ENCODE data around the gene C16orf89.
"Not testable (repeated sequence)": the region's sequence is repeated elsewhere in the genome, so short reads cannot be mapped to it uniquely, and the experiment has no call there.

The C16orf89 gene

DNA sequence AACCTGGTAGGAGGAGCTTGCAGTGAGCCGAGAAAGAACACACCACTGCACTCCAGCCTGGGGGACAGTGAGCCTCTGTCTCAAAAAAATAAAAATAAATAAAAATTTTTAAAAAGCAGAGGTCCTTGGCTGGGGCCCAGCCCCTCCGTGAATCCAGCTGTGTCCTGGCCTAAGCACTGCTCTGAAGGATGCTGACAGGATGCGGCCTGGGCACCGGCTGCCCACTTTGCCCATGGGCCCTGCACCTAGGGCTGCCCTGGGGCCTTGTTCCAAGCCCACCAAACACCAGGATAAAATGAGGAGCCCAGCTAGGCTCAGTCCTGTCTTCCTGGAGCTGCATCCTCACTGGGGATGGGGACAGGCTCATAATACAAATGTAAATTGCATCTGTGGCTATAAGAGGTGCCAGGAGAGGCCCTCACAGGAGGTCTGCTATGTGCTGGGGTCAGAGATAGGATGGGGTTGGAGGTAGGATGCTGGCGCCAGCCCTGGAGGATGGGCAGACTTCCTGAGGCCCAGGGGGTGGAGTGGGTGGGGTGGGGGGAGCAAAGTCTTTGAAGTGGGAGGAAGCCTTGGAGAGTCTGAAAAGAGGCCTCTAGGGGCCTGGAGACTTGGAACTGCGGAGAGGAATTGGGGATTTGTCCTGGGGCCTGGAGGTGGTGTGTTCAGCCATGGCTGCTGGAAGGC lies 6.2 kb downstream of the C16orf89 start:
- no peak for DNase-seq

DNA sequence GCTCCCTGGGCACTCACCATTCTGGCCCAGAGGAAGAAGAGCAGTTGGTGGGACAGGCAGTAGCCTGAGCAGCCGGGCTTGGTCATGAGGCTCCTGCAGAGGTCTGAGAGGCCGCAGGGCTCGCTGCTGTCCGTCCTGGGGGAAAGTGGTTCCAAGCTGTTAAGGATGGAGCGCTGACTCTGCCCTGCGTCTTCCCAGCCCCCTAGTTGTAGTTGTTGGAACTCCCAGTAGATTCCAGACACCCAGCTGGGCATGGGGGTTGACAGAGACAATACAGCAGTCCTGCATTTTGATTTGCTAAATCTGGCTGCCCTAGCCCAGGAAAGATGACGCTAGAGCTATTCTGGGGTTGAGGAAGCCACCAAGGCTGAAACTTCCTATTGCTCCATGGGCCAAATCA lies 7.3 kb downstream of the C16orf89 start:
- DNase-seq = no peak

DNA sequence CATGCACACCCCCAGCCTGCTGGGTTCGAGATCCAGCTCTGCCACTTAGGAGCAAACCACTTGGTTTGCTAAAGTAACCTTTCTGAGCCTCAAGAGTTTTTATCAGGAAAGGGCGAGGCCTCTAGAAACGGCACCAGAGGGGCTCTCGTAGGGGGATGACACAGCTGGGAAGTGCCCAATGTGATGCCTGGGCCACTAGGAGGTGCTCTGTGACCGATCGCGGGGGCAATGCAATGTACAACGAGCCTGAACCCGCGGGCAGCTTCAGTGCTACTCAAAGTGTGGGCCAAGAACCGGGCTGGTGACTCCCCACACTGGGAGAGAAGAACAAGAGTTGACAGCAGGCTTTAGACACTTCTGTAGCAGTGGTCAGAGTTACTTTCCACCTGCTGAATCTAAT lies 9.4 kb downstream of the C16orf89 start:
- DNase-seq = peak; percentile 44 to 45

DNA sequence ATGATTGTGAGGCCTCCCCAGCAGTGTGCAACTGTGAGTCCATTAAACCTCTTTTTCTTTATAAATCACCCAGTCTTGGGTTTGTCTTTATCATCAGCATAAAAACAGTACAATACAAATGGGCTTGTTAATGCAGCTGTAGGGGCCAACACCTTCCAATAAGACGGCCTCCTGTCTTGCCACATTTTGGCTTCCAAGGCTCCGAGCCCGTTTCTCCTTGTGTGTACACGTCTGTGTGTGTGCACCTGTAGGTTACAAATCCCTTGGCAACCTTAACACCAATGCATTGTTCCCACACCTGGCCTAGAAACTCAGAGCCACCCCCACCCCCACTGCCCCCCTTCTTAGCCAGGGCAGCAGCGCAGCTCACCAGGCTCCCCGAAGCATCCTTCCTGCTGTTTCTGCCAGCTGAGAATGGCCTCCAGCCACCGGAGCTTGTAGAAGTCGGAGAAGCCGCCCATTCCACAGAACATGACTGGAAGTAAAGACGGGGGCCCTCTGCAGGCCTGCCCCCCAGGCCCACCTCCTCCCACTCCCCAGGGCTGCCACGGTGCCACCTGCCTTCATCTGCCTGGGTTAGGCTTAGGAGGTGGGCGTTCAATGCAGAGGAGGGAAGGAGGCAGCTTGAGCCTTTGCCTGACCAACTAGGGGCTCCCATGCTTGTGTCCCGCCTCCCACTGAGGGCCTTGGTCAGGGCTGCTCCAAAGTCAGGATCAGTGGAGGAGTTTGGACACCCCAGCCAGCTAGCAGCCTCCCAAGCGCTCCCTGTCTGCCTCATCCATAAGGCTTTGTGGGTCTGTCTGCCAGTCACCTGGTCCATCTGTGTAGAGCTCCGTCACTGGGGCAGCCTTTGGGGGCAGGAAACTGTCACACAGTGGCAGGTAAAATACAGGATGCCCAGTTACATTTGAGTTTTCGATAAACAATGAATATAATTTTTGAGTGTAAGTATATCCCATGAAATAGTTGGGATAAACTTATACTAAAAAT lies 10.6 kb downstream of the C16orf89 start:
- no peak for DNase-seq

DNA sequence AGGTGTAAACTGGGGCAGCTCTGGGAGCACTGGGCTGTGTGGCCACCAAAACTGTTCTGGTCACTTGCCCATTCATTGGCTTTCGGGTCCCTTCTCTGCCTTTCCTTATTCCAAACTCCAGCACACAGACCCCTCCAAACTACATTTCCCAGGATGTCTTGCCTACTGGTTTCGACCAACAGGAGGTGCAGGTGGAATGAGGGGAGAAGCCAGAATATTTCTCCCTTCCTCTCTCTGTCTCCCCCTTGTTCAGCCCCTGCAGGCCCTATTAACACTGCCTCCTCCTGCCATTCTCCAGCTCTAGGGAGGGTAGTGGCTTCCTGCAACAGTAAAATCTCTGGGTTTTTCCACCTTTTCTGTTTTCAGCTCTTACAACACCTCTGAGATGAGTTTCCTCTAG lies 18.8 kb downstream of the C16orf89 start:
- no peak for DNase-seq

DNA sequence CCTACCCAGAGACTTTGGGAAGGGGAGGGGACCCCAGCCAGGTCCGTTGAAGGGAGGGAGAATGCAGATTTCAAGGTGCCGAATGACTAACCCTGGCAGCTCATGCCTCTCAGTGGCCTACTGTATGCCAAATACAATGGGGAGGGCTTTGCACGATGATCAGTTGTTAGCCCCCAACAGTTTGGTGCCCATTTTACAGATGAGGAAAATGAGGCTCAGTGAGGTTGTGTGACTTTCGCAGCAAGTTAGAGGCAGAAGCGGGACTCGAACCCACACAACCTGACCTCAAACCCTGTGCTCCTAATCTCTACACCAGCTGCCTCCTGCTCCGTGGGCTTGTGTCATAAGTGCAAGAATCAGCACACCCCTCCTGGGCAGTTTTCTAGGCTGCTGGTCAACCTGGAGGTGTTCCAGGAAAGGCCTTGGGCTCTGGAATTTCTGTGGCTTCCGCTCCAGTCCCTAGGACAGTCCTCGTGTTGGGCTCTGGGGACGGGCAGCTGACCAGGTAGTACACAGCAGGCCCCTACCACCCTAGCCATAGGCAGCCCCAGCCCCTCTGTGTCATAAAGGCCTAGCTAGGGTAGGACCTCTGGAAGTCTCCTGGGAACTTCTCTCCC lies 20.1 kb downstream of the C16orf89 start:
- DNase-seq = no peak

DNA sequence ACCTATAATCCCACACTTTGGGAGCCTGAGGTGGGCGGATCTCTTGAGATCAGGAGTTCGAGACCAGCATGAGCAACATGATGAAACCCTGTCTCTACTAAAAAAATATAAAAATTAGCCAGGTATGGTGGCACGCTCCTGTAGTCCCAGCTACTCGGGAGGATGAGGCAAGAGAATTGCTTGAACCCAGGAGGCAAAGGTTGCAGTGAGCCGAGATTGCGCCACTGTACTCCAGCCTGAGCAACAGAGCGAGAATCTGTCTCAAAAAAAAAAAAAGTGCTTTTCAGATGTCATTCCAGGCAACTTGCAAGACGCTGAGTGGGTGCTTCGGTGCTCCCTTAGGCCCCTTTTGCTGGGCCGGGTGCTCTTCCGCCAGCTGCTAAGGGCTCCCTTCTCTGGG lies 21.2 kb downstream of the C16orf89 start:
- not testable (repeated sequence) for DNase-seq

DNA sequence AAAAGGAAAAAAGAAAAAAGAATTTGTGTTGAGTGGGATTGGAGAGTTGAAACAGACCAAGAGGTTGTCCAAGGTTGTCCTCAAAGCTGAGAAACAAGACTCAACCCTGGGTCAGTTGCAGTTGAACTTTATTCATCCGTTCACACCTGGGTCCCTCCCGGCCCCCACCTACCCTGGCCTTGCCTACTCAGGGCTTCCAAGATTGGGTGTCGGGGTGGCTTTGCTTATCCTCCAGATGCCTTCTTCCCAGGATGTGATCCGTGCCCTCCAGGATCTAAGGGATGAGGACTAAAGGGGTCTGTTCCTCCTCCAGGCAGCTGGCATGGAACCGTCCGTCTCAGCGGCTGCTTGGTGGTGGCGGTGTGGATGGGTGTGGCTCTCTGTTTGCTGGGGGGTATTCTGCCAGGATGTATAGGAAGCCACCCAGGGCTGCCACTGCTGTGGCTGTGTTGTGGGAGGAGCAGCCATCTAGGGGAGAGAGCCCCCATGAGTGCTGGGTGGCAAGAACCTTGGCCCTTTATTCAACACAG lies 21.7 kb downstream of the C16orf89 start:
- DNase-seq = no peak

DNA sequence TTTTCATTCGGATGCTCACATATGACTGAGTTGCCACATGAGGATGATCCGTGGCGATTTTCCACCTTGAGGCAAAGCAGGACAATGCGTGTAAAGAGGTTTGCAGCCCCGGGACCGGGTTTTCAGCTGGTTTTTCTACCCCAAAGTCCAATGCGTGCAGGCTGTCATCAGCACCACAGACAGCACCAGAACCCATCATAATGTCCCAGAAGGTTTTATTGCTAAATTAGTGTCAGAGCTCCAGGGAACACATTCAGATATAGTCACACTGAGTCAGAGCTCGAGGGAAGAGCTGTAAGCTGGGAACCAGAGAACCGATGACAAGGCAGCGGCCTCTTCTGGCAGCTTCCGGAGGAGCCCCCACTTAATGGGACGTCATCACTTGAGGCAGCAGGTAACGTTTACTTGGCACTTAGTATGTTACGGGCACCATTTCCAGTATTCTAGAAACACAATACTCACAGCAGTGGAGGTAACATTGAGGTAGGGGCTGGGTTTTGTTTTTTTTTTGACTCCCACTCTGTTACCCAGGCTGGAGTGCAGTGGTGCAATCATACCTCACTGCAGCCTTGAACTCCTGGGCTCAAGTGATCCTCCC lies 23.1 kb downstream of the C16orf89 start:
- no peak for DNase-seq

DNA sequence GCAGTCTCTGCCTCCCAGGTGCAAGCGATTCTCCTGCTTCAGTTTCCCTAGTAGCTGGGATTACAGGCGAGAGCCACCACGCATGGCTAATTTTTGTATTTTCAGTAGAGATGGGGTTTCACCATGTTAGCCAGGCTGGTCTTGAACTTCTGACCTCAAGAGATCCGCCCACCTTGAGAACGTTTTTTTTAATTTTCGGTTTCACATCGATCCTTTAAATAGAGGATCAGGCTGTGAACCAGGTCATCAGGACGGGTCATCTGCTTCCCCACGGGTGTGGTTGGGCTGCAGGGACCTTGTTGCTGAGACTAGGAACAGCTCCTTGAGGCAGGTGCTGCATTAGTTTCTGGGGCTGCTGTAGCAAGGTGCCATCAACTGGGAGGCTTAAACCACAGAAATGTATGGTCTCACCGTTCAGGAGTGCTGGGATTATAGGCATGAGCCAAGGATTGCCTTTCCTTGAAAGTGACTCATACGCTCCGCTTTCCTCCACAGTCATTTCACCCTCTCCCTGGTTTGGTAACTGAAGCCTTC lies 24.1 kb downstream of the C16orf89 start:
- no peak for DNase-seq

DNA sequence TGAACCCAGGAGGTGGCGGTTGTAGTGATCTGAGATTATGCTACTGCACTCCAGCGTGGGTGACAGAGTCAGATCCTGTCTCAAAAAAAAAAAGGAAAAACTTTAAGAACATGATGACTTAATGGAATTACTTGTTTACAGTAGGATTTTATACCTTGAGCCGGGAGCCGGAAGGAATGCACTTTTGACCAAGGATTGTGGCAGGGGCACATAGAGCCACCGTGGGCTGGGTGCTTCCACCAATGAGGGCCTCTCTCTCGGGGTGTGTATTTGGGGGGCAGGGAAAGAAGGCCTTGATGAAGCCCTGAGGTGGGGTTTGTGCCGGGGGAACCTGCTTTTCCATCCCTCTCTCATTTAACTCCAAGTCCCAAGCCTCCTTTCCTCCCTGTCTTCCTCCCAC lies 25.3 kb downstream of the C16orf89 start:
- DNase-seq = no peak

DNA sequence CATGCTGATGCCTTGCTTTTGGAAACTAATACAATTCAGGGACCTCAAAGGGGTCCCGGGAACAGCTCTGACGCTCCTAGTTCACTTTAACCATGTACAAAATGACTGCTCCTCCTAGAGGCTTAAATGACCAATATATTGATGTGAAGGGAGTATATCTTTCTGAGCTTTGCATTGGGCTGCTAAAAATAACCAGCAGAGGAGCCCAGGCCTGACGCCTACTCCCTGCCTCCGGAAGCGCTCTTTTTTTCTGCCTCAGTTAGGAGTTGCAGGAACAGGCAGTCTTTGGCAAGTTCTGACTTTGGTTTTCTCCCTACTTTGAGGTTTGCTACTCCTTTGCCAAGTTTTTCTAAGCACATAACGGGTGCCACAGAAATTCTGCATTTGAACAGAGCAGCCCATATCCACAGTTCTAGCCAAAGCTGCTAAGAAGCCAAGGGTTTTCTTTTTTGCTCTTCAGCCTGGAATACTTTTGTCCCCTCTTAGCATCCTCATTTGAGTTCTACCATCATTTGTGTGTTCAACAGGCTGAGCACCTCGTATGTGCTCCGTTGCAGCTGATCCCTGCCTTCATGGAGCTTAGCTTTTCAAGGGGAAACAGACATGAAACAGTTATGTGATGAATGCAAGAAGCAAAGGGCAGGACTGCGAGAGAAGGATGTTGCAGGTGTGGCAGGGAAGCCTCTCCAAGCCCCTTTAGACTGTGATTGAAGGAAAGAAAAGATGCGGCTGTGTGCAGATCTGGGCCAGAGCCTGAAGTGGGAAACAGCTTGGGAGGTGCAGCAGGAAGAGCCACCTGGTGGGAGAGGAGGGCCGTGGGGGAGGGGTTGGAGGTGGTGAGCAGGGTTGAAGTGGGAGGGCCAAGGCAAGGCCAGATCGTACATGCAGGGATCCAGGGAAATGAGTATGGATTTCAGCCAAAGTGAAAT lies 29.3 kb downstream of the C16orf89 start:
- no peak for DNase-seq

DNA sequence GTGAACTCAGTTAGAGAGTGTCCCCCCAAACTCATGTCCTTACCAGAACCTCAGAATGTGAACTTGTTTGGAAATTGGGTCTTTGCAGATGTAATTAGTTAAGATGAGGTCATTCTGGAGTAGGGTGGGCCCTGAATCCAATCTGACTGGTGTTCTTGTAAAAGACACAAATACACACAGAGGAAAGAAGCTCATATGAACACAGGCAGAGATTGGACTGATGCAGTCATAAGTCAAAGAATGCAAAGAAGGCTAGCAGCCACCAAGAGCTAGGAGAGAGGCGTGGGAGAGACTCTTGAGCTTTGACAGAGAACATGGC lies 29.9 kb downstream of the C16orf89 start:
- DNase-seq = no peak

DNA sequence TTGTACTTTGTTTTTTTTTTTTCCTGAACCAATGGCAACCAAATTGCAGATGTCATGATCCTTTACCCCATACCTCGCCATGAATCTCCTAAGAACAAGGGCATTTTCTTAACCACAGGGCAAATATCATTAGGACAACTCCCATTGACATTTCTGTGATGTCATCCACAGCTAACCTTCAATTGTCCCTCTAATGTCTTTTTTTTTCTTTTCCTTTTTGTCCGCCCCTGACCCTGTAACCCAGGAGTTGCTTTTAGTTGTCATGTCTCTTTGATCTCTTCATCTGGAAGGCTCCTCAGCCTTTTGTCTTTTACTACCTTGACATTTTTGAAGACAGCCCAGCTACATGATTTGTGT lies 31.6 kb downstream of the C16orf89 start:
- no peak for DNase-seq

DNA sequence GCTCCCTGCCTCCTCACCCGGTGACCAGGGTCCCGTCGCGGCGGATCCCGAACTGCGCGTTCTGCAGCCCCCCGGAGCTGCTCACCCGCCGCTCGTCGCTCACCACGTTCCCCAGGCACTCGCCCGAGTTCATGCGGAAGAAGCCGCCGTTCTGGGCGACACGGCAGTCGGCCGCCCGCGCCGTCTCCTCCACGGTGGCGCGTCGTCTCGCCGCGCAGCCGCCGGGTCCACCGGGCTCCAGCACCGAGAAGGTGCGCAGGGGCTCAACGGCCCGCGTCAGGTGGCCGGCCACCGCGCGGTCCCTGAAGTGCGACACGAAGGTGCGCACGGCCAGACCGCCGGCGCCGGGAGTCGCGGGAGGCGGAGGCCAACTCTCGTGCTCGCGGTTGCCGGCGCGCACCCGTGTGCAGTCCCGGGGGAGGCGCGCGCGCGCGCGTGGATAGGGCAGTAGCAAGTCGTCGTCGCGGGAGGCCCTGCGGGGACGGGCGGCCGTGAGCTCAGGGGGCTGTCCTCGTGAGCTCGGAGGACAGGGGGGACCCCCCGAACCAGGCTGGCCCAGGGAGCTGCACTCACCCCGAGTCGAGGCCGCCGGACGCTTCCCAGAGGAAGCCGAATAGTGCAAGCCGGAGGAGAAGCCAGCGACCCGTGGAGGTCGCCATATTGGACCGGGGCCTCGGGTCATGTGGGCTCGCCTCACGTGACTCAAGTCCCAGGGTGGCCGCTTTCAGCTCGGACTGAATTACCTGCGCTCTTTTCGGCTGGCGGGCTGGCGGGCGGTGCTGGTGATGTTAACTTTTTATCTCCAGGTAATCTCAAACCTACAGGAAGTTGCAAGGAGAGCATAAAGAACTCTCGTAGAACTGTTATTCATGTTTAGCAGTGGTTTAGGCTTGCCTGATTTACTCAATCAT lies 32.2 kb downstream of the C16orf89 start, which contains the start of gene NAGPA:
NAGPA (minus strand) TSS at position 680 of the 911 bp plus-strand sequence; CDS start at position 659, 21 bp downstream.
- peak; percentile 82 to 85 for DNase-seq

DNA sequence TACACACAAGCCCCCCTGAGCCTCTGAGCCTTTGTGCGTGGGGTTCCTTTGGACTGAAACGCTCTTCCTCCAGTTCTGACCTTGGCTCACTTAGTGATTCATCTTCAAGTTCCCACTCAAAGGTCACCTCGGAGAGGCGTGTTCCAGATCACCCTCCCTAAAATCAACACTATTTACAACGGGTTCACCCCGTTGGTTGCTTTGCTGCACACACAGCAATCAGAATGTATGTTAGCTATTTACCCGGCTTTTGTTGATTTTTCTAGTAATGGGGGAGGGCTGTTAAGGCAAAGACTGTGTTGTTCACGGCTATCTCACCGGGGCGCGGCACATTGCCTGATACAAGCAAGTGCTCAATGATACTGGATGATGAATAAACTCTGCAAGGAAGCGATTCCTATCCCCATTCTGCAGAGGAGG lies 33.0 kb downstream of the C16orf89 start:
- no peak for DNase-seq

DNA sequence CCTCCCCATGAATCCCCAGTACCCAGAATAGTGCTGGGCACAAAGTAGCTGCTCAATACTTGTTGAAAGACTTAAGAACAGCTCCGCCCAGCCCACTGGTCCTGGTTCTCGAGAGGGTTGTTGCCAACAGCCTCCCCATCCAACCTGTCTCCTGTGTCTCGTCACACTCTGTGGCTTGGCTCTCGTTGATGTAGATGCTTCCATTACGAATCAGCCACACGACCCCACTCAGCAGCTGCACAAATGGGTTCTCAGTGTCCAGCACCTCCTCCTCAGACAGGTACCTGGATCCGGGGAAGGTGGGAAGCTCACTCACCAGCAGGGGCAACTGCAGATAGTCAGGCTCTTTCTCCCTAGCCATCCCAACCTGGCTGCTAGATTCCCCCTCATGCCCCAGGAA lies 34.2 kb downstream of the C16orf89 start:
- DNase-seq = no peak

DNA sequence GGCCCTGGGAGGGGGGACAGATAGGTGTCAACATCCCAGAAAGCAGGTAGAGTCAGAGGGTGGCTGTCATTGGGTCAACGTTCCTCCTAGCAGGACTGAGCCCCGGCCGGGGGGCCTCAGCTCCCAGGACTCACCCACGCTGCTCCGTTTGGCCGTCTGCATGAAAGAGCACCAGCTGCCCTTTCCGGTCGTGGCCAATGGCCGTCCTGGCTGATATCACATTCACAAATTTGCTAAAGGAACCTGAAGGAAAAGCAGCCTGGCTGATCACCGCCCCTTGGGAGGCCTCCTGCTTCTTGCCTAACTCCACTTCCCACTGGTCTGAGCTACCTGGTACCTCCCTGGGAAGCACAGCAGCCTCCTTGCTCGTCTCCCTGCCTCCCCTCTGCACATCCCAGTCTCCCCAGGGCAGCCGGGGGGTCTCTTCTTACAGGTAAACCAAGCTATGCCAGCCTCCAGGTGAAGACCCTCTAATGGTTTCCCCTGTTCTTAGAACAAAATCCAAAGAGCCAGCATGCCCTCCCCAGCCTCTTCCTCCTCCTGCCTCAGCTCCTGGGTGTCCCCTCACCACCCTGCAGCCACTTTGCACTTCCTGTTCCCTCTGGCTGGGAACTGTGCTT lies 35.4 kb downstream of the C16orf89 start:
- DNase-seq = no peak

DNA sequence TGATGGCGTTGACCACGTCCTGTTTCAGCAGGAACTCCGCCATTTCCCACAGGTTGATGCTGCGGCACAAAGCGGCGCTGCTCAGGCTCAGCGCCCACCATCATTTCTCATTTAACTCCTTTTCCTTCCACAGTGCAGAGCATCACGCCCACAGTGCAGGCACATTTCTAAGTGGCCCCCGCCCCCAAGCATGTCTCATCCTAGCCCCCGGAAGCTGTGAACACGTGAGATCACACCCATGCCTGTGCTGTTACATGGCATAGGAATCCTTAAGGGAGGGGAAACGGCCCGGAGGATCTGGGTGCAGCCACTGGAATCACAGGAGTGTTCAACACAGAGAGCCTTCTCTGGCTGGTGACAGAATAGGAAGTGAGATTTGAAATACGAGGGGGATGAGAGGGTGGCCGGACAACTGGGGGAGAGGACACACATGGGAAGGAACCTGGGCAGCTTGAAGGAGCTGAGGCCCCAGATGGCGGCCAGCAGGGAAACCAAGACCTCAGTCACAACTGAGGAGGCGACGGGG lies 36.7 kb downstream of the C16orf89 start:
- DNase-seq = no peak
